Retinal pigment epithelial cell (primary cell): ENCODE data around the gene TSPAN4.

ENCODE experiments used
- DNase-seq: peaks from one replicate; pipeline ENCODE4 v3.0.0-alpha.2; 2010; ENCODE audit warnings: low read depth
- H3K4me3 ChIP-seq: 2 replicates; pipeline ENCODE4 v1.5.1; 2011; ENCODE audit warnings: mild to moderate bottlenecking, low read length, control low read depth, moderate library complexity
- CTCF ChIP-seq: conservative IDR thresholded peaks from 2 replicates; pipeline ENCODE4 v1.5.1; 2011; ENCODE audit warnings: low read depth, low read length, control low read depth, inconsistent platforms

Gene TSPAN4

DNA sequence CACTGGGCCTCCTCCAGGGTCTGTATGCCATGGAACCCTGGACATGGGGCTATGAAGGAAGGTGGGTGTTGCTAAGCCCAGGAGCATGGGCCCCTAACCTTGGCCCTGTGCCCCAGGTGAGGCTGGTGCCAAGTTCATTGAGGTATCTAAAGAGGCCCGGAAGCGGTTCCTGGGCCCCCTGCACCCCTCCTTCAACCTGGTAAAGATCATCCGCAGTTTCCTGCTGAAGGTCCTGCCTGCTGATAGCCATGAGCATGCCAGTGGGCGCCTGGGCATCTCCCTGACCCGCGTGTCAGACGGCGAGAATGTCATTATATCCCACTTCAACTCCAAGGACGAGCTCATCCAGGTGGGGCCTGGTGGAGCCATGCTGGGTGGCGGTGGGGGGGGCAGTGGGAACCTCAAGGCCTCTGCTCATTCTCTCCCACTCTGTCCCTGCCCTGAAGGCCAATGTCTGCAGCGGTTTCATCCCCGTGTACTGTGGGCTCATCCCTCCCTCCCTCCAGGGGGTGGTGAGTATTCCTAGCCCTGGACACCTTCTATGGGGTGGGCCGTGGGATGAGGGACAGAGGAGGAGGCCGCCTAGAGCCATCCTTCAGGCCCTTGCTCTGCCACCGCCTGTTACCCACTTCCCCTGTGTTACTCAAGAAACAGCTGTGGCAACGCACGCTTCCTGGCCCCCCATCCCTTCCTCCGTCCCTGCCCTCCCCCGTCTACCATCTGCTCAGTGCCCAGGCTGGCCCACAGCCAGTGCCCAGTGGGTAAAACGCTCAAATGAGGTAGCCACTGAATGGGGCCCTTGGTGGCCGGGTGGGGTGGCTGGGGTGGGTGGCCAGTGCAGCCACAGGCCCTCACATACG is 20.9 kb upstream of the TSPAN4 start:
- no peak for TF ChIP-seq CTCF
- no peak for DNase-seq
- H3K4me3 ChIP-seq = no peak overlapping the region

DNA sequence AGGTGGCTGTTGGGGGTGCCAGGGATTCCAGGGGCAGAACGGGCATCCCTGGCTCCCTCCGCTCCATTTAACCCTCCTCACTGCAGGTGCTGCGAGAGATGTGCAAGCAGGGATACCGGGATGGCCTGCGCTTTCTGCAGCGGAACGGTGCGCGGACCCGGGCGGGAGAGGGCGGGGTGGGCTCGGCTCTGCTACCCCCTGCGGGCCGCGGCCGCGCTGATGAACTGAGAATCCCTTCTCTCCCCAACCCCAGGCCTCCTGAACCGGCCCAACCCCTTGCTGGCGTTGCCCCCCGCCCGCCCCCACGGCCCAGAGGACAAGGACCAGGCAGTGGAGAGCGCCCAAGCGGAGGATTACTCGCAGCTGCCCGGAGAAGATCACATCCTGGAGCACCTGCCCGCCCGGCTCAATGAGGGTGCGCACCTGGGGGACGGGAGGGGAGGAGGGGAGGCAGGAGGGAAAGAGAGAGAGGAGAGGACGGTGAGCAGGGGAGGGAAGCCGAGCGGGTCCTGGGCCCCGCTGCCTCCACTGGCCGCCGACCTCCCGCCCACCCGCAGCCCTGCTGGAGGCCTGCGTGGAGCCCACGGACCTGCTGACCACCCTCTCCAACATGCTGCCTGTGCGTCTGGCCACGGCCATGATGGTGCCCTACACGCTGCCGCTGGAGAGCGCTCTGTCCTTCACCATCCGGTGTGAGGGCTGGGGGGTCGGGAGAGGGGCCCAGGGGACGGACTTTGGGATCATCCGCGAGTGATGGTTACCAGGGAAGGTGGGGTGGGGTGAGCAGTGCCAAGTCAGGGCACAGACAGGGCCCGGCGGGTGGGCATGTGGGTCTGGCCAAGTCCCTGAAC is 19.0 kb upstream of the TSPAN4 start:
- no peak for DNase-seq
- no peak for TF ChIP-seq CTCF
- H3K4me3 ChIP-seq = no peak overlapping the region

DNA sequence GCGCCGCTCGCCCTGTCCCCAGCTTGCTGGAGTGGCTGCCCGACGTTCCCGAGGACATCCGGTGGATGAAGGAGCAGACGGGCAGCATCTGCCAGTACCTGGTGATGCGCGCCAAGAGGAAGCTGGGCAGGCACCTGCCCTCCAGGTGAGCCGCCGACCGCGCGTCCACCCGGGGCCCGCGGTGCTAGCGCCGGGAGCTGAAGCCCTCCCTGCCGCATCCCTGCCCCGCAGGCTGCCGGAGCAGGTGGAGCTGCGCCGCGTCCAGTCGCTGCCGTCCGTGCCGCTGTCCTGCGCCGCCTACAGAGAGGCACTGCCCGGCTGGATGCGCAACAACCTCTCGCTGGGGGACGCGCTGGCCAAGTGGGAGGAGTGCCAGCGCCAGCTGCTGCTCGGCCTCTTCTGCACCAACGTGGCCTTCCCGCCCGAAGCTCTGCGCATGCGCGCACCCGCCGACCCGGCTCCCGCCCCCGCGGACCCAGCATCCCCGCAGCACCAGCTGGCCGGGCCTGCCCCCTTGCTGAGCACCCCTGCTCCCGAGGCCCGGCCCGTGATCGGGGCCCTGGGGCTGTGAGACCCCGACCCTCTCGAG is 18.3 kb upstream of the TSPAN4 start:
- no peak for TF ChIP-seq CTCF
- H3K4me3 ChIP-seq = no peak overlapping the region
- DNase-seq = no peak

GRCh38 chr11:824942-825341 is 17.7 kb upstream of the TSPAN4 start:
- H3K4me3 ChIP-seq = no peak overlapping the region
- TF ChIP-seq CTCF = no peak

GRCh38 chr11:825366-826226 is 17.1 kb upstream of the TSPAN4 start:
- DNase-seq = no peak
- no peak for TF ChIP-seq CTCF
- no peak overlapping the region for H3K4me3 ChIP-seq

More at GRCh38 chr11:824942-825341, 17.7 kb upstream of the TSPAN4 start:
- DNase-seq = no peak

DNA sequence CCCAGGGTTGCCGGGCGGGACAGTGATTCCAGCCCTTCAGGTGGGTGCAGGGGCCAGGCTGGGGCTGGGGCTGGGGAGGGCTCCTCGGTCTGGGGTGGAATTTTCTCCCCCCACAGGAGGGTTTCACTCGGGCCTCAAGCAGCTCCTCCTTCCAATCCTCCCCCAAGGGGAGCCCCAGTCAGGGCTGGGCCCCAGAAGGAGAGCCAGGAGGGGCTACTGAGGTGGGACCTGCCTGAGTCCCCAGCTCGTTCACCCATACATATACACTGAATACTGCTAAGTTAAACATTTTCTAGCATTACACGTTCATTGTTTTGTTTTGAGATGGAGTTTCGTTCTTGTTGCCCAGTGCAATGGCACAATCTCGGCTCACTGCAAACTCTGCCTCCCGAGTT is 16.4 kb upstream of the TSPAN4 start:
- no peak for TF ChIP-seq CTCF

More for the DNA sequence above, 16.4 kb upstream of the TSPAN4 start:
- no peak for DNase-seq
- H3K4me3 ChIP-seq = no peak overlapping the region
